ES-I3 (cell line): Measurements from ENCODE around the gene ATG14.

Experiments
- H3K36me3 ChIP-seq: 2 replicates; pipeline ENCODE4 v1.6.1; 2013; ENCODE audit warnings: mild to moderate bottlenecking, low read length, control low read depth, moderate library complexity; ENCODE audit not compliant: insufficient read depth
- H3K4me1 ChIP-seq: 2 replicates; pipeline ENCODE4 v1.6.1; 2013; ENCODE audit warnings: mild to moderate bottlenecking, control low read depth, low read length; ENCODE audit not compliant: insufficient read depth
- H3K9ac ChIP-seq: 2 replicates; pipeline ENCODE4 v1.6.1; 2013; ENCODE audit warnings: low read depth, mild to moderate bottlenecking, low read length, moderate library complexity
- H3K9me3 ChIP-seq: 2 replicates; pipeline ENCODE4 v1.6.1; 2013; ENCODE audit warnings: mild to moderate bottlenecking, low read length, moderate library complexity; ENCODE audit not compliant: control insufficient read depth, insufficient read depth

The ATG14 gene

DNA sequence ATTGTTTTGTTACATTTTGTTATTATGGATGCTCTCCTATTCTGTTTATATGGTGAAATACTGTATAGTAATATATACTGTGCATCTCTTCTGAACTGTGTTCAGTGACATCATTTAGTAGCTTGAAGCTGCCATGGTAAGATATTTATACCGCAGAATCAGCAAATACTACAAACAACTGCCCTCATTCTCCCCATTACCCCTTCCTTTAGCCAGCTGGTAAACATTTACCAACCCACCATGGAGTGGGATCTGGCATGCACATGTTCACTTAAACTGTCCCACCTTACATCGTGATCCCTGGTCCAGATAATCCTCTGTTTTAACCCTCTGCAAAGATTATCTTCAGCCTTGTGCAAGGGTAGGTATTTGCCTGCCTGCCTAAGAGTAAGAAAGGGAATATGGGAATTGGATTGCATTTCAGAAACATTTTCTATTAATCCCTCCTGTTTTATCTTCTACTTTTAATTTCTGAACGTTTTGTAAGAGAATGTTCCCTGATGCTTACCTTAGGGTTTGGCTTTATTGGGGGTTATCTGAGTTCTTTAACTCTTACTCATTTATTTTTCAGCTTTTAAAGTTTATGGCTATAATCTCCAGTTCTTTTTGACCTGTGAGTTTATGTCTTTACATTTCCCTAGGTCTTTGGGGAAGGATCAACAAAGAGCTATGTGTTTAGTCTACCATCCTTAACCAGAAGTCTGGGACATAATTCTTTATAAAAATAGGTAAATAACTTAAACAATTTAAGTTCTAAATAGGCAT, 93.9 kb downstream of the ATG14 start:
- H3K9me3 ChIP-seq = peaks cover 5% of the 10 kb centered on the region; the same call in 1 of the 2 replicates
- H3K4me1 ChIP-seq = no peaks in the 10 kb centered on the region
- H3K9ac ChIP-seq = no peak overlapping the region
- peaks cover 2% of the 10 kb centered on the region; the same call in 1 of the 2 replicates for H3K36me3 ChIP-seq

DNA sequence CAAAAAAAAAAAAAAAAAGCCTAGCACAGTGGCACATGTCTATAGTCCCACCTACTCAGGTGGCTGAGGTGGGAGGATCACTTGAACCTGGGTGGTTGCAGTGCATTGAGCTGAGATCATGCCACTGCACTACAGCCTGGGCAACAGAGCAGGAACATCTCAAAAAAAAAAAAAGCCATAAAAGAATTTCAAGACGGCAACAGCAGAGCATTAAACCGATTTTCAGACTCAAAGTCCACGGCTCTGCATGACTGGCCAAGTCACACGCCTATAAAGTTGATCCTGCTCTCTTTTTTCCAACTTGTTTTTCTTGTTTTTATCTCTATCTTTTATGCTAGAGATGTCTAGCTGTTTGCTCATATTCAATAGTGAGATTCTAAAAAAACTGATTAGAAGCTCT, 95.1 kb downstream of the ATG14 start:
- no peak overlapping the region for H3K9ac ChIP-seq
- peaks cover 7% of the 10 kb centered on the region; the same call in 1 of the 2 replicates for H3K9me3 ChIP-seq
- peaks cover 2% of the 10 kb centered on the region; the same call in 1 of the 2 replicates for H3K36me3 ChIP-seq
- no peaks in the 10 kb centered on the region for H3K4me1 ChIP-seq
